Inferior parietal cortex (tissue), 1 donor: Measurements from ENCODE around the gene PIM3.

ENCODE experiments used
- DNase-seq: peaks from one replicate; pipeline ENCODE4 v3.0.0-alpha.2; 2016; ENCODE audit errors: extremely low spot score

The PIM3 gene

GRCh38 chr22:49955581-49956417 lies 4.8 kb upstream of the PIM3 start:
- DNase-seq, result no peak

GRCh38 chr22:49956418-49956770 lies 4.2 kb upstream of the PIM3 start:
- DNase-seq, result no peak

- no peak for DNase-seq
These were observed 3.4 kb upstream of the PIM3 start for GRCh38 chr22:49956914-49957825.

GRCh38 chr22:49957826-49958365 lies 2.7 kb upstream of the PIM3 start:
- DNase-seq, result no peak

GRCh38 chr22:49958366-49958921 lies 2.1 kb upstream of the PIM3 start:
- no peak for DNase-seq

- DNase-seq, result no peak
These were observed 1.4 kb upstream of the PIM3 start for GRCh38 chr22:49958931-49959781.

- DNase-seq, result no peak
These were observed 802 bp upstream of the PIM3 start for GRCh38 chr22:49959782-49960158.

GRCh38 chr22:49961005-49961600 lies 531 bp downstream of the PIM3 start:
- DNase-seq, result no peak

- DNase-seq, result no peak
These were observed 1.0 kb downstream of the PIM3 start for GRCh38 chr22:49961601-49962011.

GRCh38 chr22:49962012-49962750 lies 1.6 kb downstream of the PIM3 start:
- DNase-seq, result peak; percentile 56

GRCh38 chr22:49962751-49963646 lies 2.4 kb downstream of the PIM3 start:
- DNase-seq, result no peak

- no peak for DNase-seq
These were observed 3.1 kb downstream of the PIM3 start for GRCh38 chr22:49963647-49964026.

GRCh38 chr22:49964136-49965090 lies 3.8 kb downstream of the PIM3 start:
- DNase-seq, result no peak

GRCh38 chr22:49965091-49966040 lies 4.8 kb downstream of the PIM3 start:
- DNase-seq, result no peak

GRCh38 chr22:49966041-49966773 lies 5.6 kb downstream of the PIM3 start:
- no peak for DNase-seq
